GM18508 (cell line): ENCODE results near the gene TRAPPC2L.
"Not testable (repeated sequence)": the region's sequence is repeated elsewhere in the genome, so short reads cannot be mapped to it uniquely, and the experiment has no call there.

Experiments used
- ATAC-seq: cut with Tn5 transposase; IDR thresholded peaks from one replicate; pipeline ENCODE4 v1.9.1; 2021; ENCODE audit warnings: moderate number of reproducible peaks; ENCODE audit not compliant: insufficient read depth, unreplicated experiment

The TRAPPC2L gene

DNA sequence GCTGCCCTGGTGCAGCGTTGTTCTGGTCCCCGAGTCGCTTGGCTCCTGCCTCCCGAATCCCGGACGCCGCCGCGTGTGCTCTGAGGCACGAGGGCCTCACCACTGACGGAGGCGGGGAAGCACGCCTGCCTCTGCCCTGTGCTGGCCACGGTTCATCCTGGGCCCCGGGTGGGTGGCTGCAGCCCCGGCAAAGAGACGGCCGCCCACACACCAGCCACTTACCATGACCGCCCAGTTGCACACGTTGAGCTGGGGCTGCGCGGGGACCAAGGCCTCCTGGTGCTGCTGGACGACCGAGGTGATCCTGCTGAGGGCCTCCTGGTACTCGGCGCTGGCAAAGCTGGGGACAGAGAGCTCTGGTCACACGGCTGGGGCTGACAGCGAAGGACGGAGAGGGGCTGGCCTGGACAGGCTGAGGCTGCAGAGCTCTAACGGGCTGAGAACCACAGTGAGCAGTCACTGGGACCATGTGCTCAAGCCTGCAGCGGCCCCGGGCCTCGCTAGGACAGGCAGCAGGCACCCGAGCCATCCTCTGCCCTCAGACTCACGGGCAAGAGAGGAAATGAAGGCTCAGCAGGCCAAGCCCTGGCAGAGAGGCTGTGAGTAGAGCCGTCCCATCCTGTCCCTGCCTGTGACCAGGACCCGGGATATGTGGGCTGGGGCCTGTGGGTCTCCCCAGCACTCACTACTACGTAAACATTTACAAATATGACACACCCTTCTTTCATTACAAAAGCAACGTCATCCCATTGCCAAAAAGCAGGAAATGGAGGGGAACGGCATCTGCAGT, 38.9 kb upstream of the TRAPPC2L start:
- ATAC-seq: no peak

DNA sequence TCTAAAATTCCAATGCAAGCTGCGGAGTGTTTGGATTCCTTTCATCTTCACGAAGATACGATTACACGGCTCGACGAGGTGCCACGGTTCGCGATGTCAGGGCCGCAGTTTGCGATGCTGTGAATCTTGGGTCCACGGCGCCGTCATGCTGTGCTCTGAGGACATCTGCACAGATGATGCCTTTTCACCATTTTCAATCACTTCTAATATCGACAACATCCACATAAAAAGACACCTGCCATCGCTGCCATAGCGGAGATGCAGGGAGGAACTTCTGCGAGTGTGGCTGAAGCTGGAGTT, 38.4 kb upstream of the TRAPPC2L start:
- ATAC-seq: no peak

DNA sequence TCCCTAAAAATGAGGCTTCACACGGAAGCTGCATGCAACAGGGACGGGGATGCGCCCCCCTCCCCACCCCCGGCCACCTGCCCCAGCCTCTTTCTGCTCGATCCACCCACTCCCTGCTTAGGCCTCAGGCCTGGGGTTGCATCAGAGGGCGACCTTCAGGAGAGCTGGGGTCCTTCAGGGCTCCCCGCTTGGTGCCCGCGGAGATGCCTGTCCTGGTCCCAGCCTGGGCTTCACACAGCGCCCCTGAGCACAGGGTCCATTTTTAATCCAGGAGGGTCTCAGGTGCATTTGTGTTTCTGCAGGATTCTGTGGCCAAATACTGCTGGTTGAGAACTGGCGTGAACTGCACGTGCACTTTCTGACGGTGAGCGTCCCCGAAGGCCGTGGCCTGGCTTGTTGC, 37.8 kb upstream of the TRAPPC2L start:
- no peak for ATAC-seq

GRCh38 chr16:88820385-88821025, 36.4 kb upstream of the TRAPPC2L start:
- ATAC-seq: no peak

GRCh38 chr16:88821168-88821850, 35.6 kb upstream of the TRAPPC2L start:
- no peak for ATAC-seq

- ATAC-seq: no peak
Observed at GRCh38 chr16:88822281-88823040, 34.5 kb upstream of the TRAPPC2L start.

- not testable (repeated sequence) for ATAC-seq
Observed at GRCh38 chr16:88823646-88824045, 33.3 kb upstream of the TRAPPC2L start.

GRCh38 chr16:88824256-88825077, 32.5 kb upstream of the TRAPPC2L start:
- no peak for ATAC-seq

GRCh38 chr16:88825146-88825545, 31.8 kb upstream of the TRAPPC2L start:
- ATAC-seq: no peak

DNA sequence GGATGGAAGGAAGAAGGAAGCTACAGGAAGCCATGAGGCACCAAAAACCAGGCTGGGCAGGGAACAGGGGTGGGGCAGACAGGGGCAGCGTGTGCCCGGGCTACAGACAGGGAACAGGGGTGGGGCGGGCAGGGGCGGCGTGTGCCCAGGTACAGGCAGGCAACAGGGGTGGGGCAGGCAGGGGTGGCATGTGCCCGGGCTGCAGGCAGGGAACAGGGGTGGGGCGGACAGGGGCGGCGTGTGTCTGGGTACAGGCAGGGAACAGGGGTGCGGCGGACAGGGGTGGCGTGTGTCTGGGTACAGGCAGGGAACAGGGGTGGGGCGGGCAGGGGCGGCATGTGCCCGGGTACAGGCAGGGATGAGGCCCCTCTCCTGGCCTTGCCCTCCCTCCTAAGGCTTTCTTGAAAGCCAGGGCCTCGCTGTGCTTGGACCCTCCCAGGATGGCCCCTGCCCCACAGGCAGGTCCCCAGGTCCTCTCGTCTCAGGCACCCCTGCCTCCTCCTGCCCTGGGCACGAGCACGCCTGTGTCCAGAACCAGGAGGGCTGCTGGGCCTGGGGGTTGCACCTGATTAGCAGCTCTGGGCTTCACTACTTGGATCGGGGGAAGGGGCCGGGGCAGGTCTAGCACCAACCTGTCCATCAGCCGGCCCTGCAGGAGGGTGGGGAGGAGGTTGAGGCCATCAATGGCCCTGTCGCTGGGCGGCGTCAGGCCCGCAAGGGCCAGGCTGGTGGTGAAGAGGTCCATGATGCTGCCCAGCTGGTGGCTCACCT, 30.7 kb upstream of the TRAPPC2L start:
- no peak for ATAC-seq

DNA sequence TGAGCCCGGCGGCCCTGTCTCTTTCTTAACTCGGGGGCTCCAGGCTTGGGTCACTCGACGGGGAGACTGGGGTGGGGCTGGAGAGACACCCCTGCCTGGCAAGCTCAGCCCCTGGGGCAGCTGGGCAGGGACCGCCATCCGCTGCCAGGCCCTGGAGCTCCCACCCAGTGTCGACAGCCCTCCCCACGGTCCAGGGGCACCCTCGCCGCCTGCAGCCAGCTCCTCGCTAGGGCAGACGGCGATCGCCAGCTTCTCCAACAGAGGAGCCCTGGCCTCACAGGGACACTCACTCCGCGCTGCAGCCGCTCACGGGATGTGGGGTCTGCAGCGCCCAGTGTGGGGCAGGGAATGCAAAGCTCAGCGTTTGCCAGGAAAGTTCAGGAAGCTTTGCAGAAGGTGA, 29.2 kb upstream of the TRAPPC2L start:
- ATAC-seq: no peak

DNA sequence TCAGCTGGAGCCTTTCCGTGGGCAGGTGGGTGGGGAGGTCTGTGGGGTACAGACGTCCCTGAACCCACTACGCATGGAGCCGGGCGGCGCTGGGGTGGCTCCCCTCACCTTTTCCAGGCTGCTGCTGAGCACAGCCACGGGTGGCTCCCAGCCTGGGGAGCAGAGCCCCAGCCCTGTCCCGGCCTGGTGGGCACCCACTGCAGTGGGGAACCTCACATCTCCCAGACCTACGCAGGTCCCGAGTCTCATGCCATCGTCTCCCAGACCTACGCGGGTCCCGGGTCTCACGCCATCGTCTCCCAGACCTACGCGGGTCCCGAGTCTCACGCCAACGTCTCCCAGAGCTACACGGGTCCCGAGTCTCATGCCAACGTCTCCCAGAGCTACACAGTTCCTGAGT, 28.2 kb upstream of the TRAPPC2L start:
- ATAC-seq: no peak

DNA sequence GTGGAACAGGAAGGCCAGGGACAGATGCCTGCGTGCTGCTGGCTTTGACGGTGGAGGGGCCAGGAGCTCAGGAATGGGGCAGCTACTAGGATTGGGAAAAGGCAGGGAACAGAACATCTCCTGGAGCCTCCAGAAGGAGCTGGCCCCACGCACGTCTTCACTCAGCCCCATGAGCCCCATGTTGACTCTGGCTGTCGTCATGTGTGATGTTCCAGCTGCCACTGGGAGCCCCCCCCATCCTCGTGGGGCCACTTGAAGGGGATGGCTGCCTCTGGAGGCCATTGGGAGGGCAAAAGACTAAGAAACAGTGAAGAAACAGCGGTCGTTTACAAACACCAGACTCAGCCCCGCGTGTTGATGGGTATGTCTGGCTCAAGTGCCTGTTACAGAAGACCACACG, 26.7 kb upstream of the TRAPPC2L start:
- ATAC-seq: no peak

GRCh38 chr16:88830783-88831182, 26.1 kb upstream of the TRAPPC2L start:
- ATAC-seq: no peak

GRCh38 chr16:88831838-88832237, 25.1 kb upstream of the TRAPPC2L start:
- ATAC-seq: no peak

- no peak for ATAC-seq
Observed at GRCh38 chr16:88833086-88833485, 23.8 kb upstream of the TRAPPC2L start.

DNA sequence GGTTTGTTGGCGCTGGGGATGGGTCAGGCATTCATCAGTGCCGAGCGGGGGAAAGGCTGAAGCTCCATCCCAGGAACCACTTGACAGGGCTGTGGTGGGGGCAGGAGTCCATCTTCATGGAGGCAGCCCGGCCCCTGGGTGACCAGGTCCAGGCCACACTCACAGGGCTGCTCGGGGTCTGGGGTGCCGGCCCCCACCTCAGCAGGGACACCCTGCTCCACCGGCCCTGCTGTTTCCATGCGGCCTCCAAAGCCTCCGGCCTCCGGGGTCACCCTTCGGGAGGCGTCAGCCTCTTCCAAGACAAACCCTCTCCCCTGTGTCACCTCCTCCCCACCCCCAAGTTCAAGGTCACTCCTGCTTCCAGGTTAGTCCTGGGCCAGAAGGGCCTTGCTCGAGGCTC, 22.3 kb upstream of the TRAPPC2L start:
- ATAC-seq: no peak

GRCh38 chr16:88835383-88835782, 21.5 kb upstream of the TRAPPC2L start:
- no peak for ATAC-seq

DNA sequence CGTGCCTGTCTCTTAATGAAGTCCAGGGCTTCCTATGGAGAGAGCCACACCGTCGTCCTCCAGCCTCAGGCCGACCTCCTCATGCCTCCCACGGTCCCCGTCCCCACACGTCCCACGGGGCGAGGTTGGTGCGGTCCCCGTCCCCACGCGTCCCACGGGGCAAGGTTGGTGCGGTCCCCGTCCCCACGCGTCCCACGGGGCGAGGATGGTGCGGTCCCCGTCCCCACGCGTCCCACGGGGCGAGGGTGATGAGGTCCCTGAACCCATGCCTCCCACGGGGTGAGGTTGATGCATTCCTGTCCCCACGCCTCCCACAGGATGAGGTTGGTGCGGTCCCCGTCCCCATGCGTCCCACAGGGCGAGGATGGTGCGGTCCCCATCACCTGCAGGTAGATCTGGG, 21.1 kb upstream of the TRAPPC2L start:
- no peak for ATAC-seq
